HUES6 (cell line): ENCODE measurements around the gene NUP160.
"Not testable (repeated sequence)": the region's sequence is repeated elsewhere in the genome, so short reads cannot be mapped to it uniquely, and the experiment has no call there.

Source experiments
- H3K27ac ChIP-seq: 2 replicates; pipeline ENCODE4 v1.7.0; 2013; ENCODE audit warnings: low read depth, mild to moderate bottlenecking, low read length, inconsistent platforms
- H3K27me3 ChIP-seq: 2 replicates; pipeline ENCODE4 v1.6.1; 2013; ENCODE audit warnings: low read length; ENCODE audit not compliant: control insufficient read depth, insufficient read depth
- H3K36me3 ChIP-seq: 2 replicates; pipeline ENCODE4 v1.6.1; 2013; ENCODE audit warnings: low read length; ENCODE audit not compliant: control insufficient read depth, insufficient read depth
- H3K4me1 ChIP-seq: 2 replicates; pipeline ENCODE4 v1.6.1; 2013; ENCODE audit warnings: low read length; ENCODE audit not compliant: control insufficient read depth, insufficient read depth
- H3K4me3 ChIP-seq: 2 replicates; pipeline ENCODE4 v1.5.1; 2013; ENCODE audit warnings: low read depth, low read length
- H3K9ac ChIP-seq: one replicate; pipeline ENCODE4 v1.6.1; 2013; ENCODE audit warnings: mild to moderate bottlenecking, low read length
- H3K9me3 ChIP-seq: 2 replicates; pipeline ENCODE4 v1.6.1; 2013; ENCODE audit warnings: low read depth, low read length; ENCODE audit not compliant: control insufficient read depth, insufficient read depth

NUP160 gene

DNA sequence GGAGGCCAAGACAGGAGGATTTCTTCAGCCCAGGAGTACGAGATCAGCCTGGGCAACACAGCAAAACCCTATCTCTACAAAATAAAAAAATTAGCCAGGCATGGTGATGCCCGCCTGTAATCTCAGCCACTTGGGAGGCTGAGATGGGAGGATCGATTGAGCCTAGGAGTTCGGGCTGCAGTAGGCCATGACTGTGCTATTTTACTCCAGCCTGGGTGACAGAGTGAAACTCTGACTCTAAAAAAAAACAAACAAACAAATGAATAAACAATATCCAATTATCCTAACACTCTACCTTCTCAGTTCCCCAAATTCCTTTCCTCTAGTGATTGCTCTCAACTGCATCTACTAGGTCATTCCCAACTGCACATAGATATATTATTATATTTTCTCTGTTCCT is 5.4 kb downstream of the NUP160 start:
- no peaks in the 10 kb centered on the region for H3K9me3 ChIP-seq
- H3K4me3 ChIP-seq, result no peak overlapping the region
- H3K4me1 ChIP-seq, result peaks cover 4% of the 10 kb centered on the region; the same call in 1 of the 2 replicates
- peaks cover 81% of the 10 kb centered on the region for H3K36me3 ChIP-seq
- H3K9ac ChIP-seq, result no peak overlapping the region
- no peaks in the 10 kb centered on the region for H3K27me3 ChIP-seq
- no peak overlapping the region for H3K27ac ChIP-seq

DNA sequence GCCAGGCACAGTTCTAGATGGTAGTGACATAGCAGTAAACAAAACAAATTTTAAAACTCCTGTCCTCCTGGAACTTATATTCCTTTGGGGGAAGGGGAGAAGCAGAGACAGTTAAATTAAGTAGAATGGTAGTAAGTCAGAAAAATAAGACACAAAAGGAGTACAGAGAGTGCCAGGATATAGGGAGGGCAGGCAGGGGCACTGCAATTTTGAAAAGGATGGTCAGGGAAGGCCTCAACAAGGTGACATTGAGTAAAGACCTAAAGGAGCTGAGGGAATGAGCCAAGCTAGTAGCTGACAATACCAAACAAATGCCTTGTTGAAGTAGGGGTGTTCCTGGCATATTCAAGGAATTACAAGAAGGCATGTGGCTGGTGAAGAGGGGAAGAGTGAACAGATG is 10.2 kb downstream of the NUP160 start:
- Histone ChIP-seq H3K36me3 (peaks cover 94% of the 10 kb centered on the region), H3K9me3 (no peaks in the 10 kb centered on the region), H3K9ac (no peak overlapping the region), H3K4me1 (no peaks in the 10 kb centered on the region), H3K4me3 (no peak overlapping the region), H3K27ac (no peak overlapping the region), H3K27me3 (no peaks in the 10 kb centered on the region)

DNA sequence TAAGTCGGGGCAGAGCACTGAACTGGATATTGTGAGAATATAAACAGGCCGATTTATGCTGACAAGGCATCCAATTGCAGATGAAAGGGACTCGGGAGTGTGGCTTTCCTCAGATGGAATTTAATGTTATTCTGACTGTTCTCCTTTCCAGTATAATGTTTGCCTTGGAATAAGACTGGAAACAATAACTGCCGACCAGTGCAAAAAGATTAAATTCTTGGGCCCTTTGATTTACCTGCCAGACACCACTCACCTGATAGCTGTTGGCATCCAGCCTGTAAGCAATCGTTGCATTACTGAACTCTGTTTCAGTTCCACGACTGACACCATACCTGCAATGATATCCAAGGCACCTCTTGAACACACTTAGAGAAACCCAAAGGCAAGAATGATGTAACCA is 10.9 kb downstream of the NUP160 start:
- Histone ChIP-seq H3K9ac (no peak overlapping the region), H3K27me3 (no peaks in the 10 kb centered on the region), H3K4me3 (no peak overlapping the region), H3K27ac (no peak overlapping the region), H3K4me1 (no peaks in the 10 kb centered on the region), H3K36me3 (peaks cover 94% of the 10 kb centered on the region), H3K9me3 (no peaks in the 10 kb centered on the region)

DNA sequence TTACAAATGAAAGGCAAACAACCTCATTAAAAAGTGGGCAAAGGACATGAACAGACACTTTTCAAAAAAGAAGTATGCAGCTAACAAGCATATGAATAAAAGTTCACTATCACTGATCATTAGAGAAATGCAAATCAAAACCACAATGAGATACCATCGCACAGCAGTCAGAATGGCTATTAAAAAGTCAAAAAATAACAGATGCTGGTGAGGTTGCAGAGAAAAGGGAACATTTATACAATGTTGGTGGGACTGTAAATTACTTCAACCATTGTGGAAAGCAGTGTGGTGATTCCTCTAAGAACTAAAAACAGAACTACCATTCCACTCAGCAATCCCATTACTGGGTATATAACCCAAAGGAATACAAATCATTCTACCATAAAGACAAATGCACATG is 18.1 kb downstream of the NUP160 start:
- H3K36me3 ChIP-seq, result peaks cover 70% of the 10 kb centered on the region
- H3K9me3 ChIP-seq, H3K4me1 ChIP-seq, H3K27ac ChIP-seq, H3K9ac ChIP-seq, H3K4me3 ChIP-seq, H3K27me3 ChIP-seq: not testable (repeated sequence)

DNA sequence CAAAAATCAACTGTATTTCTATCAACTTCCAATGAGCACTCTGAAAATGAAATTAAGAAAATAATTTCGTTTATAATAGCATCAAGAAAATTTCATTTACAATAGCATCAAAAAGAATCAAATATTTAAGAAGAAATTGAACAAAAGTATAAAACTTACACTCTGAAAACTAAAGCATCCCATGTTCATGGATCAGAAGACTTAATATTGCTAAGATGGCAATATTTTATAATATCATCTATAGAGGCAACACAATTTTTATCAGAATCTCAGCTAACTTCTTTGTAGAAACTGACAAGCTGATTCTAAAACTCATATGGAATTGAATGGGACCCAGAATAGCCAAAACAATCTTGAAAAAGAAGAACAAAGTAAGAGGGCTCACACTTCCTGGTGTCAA is 19.9 kb downstream of the NUP160 start:
- Histone ChIP-seq H3K27ac (no peak overlapping the region), H3K9ac (no peak overlapping the region), H3K36me3 (peaks cover 61% of the 10 kb centered on the region), H3K4me3 (no peak overlapping the region), H3K27me3 (no peaks in the 10 kb centered on the region), H3K9me3 (no peaks in the 10 kb centered on the region), H3K4me1 (no peaks in the 10 kb centered on the region)

DNA sequence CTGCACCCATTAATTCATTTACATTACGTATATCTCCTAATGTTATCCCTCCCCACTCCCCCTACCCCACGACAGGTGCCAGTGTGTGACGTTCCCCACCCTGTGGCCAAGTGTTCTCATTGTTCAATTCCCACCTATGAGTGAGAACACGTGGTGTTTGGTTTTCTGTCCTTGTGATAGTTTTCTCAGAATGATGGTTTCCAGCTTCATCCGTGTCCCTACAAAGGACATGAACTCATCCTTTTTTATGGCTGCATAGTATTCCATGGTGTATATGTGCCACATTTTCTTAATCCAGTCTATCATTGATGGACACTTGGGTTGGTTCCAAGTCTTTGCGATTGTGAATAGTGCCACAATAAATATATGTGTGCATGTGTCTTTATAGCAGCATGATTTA is 25.5 kb downstream of the NUP160 start:
- H3K27me3 ChIP-seq, H3K4me3 ChIP-seq, H3K9ac ChIP-seq, H3K9me3 ChIP-seq, H3K4me1 ChIP-seq, H3K27ac ChIP-seq: not testable (repeated sequence)
- H3K36me3 ChIP-seq, result peaks cover 68% of the 10 kb centered on the region

DNA sequence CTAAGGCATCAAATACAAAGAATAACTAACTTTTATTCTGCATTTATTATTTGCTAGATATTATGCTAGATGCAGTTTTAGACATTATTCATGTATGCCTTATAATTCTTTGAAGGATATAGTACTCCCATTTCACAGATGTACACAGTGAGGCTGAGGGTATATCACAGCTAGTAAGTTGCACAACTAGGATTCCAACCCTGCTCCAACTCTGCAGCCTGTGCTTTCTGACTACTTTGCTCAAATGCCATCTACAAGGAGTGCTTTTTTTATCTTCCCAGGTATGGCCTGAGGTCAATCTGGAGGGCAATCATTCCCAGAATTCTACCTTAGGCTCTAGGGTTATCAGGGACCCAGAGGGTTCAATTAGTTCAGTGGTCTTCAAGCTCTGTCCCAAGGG is 28.4 kb downstream of the NUP160 start:
- peaks cover 76% of the 10 kb centered on the region for H3K36me3 ChIP-seq
- H3K27ac ChIP-seq, result no peak overlapping the region
- H3K4me3 ChIP-seq, result no peak overlapping the region
- no peaks in the 10 kb centered on the region for H3K27me3 ChIP-seq
- no peak overlapping the region for H3K9ac ChIP-seq
- no peaks in the 10 kb centered on the region for H3K9me3 ChIP-seq
- no peaks in the 10 kb centered on the region for H3K4me1 ChIP-seq

DNA sequence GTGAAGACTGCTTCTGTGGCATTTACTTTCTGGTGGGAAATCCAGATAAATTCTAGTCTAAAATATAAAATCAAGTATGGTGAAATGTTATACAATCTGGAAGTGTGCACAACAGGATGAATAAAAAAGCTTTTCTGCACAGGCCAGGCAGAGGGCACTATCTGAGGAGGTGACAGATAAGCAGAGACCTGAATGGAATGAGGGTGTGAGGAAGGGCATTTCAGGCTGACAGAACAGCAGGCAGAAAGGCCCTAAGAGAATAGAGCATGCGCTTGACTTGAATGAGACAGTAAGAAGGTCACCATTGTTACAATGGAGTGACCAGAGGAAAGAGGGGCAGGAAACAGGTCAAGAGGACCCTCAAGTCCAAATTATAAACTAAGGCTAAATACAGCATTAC is 47.4 kb downstream of the NUP160 start:
- peaks cover 91% of the 10 kb centered on the region for H3K36me3 ChIP-seq
- no peak overlapping the region for H3K27ac ChIP-seq
- no peaks in the 10 kb centered on the region for H3K9me3 ChIP-seq
- H3K9ac ChIP-seq, result no peak overlapping the region
- no peak overlapping the region for H3K4me3 ChIP-seq
- no peaks in the 10 kb centered on the region for H3K27me3 ChIP-seq
- H3K4me1 ChIP-seq, result no peaks in the 10 kb centered on the region

DNA sequence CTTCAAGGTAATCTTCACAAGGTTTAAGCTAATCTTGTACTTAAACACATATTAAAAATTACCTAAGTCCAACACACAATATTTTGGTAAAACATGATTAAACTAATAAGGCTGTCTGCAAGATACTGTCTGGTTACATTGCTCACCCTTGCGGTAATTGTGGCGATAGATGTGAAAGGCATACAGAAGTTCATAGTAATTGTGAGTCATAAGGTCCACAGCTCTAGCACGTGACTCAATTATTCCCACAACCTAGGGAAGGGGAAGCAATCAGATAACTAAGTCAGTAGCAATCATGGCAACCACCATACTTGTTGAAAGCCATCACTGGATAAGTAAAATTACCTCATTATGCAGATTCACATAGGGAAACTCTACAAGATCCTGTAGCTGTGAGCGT is 50.5 kb downstream of the NUP160 start:
- Histone ChIP-seq H3K9me3 (no peaks in the 10 kb centered on the region), H3K9ac (no peak overlapping the region), H3K4me1 (no peaks in the 10 kb centered on the region), H3K4me3 (no peak overlapping the region), H3K27me3 (no peaks in the 10 kb centered on the region), H3K36me3 (peaks cover 96% of the 10 kb centered on the region), H3K27ac (no peak overlapping the region)

DNA sequence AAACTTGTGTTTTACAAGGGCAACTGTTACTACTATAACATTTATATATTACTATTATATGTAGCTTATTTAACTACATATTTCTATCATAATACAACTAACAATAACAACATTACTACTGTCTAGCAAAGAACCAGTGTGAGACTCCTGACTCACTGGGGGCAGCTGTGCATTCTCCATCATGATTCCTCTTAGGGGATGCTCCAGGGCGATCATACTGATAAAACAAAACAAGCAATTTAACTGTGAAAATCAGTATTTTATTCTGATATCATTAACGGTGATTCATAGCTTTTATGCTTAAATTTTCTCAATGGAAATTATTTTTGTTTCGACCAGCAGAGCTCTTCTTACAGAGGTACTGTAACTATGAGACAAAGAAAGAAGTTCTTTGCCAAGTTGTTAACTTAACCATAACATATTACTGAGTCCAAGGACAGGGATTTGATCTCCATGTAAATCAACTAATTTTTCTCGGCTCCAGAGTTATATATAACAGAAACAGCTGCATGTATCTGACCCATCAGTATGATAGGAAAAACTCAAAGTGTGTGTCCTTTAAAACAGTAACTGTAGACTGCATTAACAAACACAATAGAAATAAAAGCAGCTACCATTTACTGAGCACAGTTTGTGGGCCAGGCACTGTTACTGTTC is 56.2 kb downstream of the NUP160 start:
- no peaks in the 10 kb centered on the region for H3K27me3 ChIP-seq
- H3K4me3 ChIP-seq, result no peak overlapping the region
- H3K9ac ChIP-seq, result no peak overlapping the region
- no peaks in the 10 kb centered on the region for H3K9me3 ChIP-seq
- H3K36me3 ChIP-seq, result peaks cover 95% of the 10 kb centered on the region
- H3K27ac ChIP-seq, result no peak overlapping the region
- H3K4me1 ChIP-seq, result no peaks in the 10 kb centered on the region

DNA sequence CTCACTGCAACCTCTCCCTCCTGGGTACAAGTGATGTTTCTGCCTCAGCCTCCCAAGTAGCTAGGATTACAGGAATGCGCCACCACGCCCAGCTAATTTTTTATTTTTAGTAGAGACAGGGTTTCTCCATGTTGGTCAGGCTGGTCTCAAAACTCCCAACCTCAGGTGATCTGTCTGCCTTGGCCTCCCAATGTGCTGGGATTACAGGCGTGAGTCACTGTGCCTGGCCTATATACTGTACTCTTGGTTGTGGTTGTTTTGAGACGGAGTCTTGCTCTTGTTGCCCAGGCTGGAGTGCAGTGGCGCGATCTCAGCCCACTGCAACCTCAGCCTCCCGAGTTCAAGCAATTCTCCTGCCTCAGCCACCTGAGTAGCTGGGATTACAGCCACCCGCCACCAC is 58.1 kb downstream of the NUP160 start:
- peaks cover 93% of the 10 kb centered on the region for H3K36me3 ChIP-seq
- H3K4me3 ChIP-seq, H3K27me3 ChIP-seq, H3K9me3 ChIP-seq, H3K4me1 ChIP-seq, H3K9ac ChIP-seq, H3K27ac ChIP-seq: not testable (repeated sequence)

DNA sequence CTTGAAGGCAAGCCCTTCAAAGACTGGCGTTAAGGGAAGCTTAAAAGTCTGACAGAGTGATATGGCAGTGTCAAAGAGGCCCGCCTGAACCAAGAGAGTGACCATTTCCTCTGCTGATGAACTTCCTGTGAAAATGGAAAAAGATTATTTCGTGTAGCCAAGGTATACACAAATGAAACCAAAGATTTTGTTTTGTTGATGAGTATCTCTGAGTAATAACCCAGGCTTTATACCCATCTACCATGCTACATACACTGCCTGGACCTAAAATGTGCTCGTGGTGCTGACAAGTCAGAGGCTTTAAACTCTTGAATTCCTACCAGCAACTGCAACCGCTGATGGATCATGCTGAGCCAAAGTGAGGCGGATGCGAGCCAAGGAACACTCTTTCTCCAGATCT is 60.0 kb downstream of the NUP160 start:
- peaks cover 93% of the 10 kb centered on the region for H3K36me3 ChIP-seq
- no peaks in the 10 kb centered on the region for H3K9me3 ChIP-seq
- H3K4me3 ChIP-seq, result no peak overlapping the region
- H3K27ac ChIP-seq, result no peak overlapping the region
- H3K27me3 ChIP-seq, result no peaks in the 10 kb centered on the region
- H3K9ac ChIP-seq, result no peak overlapping the region
- no peaks in the 10 kb centered on the region for H3K4me1 ChIP-seq
